Esophagus muscularis mucosa (tissue), 3 donors: Measurements from ENCODE around the gene TXLNB.

ENCODE experiments used
- POLR2A ChIP-seq: fragments of 450-650 bp; IDR thresholded peaks from one replicate; pipeline ENCODE4 v1.6.1; 2017; ENCODE audit warnings: antibody characterized with exemption, moderate library complexity, mild to moderate bottlenecking, low read depth
- POLR2AphosphoS5 ChIP-seq, 2 donors: sonication (generic); formaldehyde crosslinking; IDR thresholded peaks; one replicate each; pipeline ENCODE4 v1.6.1; 2017; ENCODE audit warnings: antibody characterized with exemption in 2 of 2
- TF ChIP-seq, protein P1 (sequence below), 3 experiments: fragments of 200-600 bp in 2 of 3; fragments of 450-650 bp in 1 of 3; sonication (generic) in 2 of 3; IDR thresholded peaks; one replicate each; pipeline ENCODE4 v1.5.1; 2017 to 2019; ENCODE audit warnings: antibody characterized with exemption in 3 of 3, mild to moderate bottlenecking in 2 of 3, moderate library complexity in 1 of 3

DNA sequence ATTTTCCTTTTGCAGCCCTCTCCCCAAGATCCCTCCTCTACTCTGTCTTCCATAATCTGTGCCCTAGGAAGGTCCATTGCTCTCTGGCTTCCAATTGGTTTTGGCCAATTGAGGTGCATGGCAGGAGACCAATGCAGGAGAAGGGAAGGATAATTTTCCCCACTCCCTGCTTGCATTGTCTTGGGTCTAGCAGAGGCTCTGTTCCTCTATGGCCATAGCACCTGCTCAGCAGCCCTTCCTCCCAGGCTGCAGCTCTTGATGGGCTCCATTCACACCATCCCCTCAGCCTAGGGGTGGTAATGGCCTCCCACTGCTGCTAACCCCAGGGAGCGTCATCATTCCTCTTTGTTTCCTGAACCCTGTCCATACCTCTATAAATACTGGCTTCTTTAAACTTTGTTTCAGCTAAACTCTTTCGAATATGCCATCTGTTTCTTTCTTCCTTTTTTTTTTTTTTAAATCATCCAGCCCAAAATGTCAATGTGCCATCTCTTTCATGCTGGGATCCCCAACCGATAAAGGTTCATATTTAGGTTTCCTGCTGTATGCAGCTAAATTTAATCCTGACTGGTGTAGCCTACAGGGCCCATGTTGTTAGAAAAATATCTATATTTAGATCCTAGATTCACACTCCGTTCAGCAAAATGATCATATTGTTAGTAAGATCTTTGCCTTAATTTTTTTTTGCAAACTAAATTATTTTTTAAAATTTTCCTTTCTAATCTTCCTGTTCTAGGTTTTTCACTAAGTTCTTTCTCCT lies 93.1 kb downstream of the TXLNB start:
- TF ChIP-seq, protein P1, sequence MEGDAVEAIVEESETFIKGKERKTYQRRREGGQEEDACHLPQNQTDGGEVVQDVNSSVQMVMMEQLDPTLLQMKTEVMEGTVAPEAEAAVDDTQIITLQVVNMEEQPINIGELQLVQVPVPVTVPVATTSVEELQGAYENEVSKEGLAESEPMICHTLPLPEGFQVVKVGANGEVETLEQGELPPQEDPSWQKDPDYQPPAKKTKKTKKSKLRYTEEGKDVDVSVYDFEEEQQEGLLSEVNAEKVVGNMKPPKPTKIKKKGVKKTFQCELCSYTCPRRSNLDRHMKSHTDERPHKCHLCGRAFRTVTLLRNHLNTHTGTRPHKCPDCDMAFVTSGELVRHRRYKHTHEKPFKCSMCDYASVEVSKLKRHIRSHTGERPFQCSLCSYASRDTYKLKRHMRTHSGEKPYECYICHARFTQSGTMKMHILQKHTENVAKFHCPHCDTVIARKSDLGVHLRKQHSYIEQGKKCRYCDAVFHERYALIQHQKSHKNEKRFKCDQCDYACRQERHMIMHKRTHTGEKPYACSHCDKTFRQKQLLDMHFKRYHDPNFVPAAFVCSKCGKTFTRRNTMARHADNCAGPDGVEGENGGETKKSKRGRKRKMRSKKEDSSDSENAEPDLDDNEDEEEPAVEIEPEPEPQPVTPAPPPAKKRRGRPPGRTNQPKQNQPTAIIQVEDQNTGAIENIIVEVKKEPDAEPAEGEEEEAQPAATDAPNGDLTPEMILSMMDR (IDR thresholded peaks at IDR 0.05) = no peak
- no peak for TF ChIP-seq POLR2A
- TF ChIP-seq POLR2AphosphoS5 (IDR thresholded peaks at IDR 0.05) = no peak
